ENCODE data around the gene MMRN2. TPM values are rescaled to one million over a fixed set of nuclear protein-coding genes. Genes with fewer than 3 reads are reported as not detected.

Gene MMRN2
- total RNA-seq, 1 donor from 2014 or later, result 31.3 TPM

DNA sequence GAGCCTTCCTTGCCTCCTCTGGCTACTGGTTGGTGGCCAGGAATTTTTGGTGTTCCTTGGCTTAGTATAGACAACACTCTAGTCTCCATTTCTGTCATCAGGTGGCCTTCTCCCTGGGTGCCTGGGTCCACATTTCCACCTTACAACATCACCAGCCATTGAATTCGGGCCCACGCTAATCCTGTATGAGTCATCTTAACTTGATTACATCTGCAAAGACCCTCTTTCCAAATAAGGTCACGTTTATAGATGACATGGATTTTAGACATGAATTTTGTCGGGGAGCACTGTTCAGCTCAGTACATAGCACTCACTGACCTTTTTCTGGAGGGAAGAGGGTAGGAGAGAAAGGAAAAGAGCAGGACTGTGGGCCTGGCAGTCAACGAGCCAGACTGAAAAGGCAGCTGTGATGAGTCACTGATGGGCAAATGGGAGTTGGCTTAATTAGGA, 39.4 kb downstream of the MMRN2 start:
- intact Hi-C loops (cut with micrococcal nuclease), result no loop called here
- ATAC-seq (peak; percentile 58), DNase-seq (no peak)

DNA sequence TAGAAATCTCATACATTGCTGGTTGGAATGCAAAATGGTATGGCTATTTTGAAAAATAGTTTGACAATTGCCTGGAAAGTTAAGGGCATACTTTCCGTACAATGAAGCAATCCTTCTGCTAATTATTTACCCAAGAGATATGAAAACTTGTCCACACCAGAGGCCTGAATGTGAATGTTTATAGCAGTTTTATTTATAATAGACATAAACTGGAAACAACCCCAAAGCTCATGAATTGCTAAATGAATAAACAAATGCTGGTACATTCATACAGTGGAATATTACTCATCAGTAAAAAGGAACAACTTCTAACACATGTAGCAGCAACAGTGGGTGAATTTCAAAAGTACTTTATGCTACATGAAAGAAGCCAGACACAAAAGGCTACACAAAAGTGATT, 42.7 kb downstream of the MMRN2 start:
- ATAC-seq (no peak), DNase-seq (no peak)
- intact Hi-C loops (cut with micrococcal nuclease), result no loop called here

GRCh38 chr10:86905429-86905828, 52.0 kb downstream of the MMRN2 start:
- ATAC-seq, result no peak
- intact Hi-C loops (cut with micrococcal nuclease), result no loop called here
- no peak for DNase-seq

DNA sequence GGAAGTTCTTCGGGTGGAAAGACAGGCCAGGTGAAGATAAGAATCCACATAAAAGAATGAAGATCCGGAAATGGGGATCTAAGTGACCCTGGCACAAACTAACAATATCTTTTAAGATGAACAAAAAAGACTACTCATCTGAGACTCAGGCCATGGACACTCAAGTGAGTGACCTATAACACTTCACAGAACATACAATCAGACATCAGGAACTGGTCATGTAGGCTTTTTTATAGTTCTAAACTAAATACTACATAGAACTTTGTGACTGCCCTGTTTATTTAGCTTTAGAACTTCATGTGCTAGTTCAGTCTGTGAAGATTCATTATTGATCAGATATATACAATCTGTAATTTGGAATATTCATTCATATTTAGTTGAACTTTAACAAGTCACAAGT, 52.8 kb downstream of the MMRN2 start:
- DNase-seq, result no peak
- intact Hi-C loops (cut with micrococcal nuclease), result no loop called here

DNA sequence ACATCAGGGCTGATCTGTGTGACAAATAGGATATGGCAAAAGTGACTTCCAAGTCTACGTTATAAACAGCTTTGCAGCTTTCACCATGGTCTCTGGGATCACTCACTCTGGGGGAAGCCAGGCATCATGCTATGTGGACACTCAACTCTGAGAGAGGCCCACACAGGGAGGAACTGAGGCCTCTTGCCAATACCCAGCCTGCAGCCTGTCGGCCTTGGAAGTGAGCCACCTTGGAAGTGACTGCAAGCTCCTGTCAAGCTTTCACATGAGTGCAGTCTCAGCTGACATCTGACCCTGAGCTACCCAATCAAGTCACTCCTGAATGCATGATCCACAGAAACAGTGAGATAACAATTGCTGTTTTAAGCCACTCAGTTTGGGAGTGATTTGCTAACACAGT, 56.5 kb downstream of the MMRN2 start:
- DNase-seq (peak; percentile 87), ATAC-seq (peak; percentile 94)
- intact Hi-C loops (cut with micrococcal nuclease), result no loop called here

More for the DNA sequence above, 52.8 kb downstream of the MMRN2 start:
- no peak for ATAC-seq

- peak; percentile 62 for ATAC-seq
- DNase-seq, result no peak
- intact Hi-C loops (cut with micrococcal nuclease), result loop anchor here (10.0 kb wide), 1 partner anchor 185 kb away; no protein-coding TSS in a partner anchor
These were observed 57.6 kb downstream of the MMRN2 start for GRCh38 chr10:86899670-86900276.

DNA sequence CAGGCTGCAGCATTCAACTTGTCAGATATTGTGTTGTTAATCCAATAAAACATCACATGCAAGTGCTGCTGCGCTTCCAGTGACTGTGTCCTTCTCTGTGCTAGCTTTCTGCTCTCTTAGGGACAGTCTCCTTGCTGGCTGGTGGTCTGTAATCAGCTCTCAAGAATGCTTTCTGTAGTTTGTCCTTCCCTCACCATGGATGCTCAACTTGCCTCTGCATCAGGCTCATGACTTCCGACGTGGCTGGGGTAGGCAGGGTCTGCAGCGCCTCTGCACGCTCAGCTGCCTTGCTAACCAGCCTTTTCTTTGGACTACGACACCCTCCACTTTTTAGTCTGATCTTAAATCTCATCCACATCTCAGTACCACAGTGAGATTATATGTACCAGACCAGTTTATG, 58.3 kb downstream of the MMRN2 start:
- intact Hi-C loops (cut with micrococcal nuclease), result loop anchor here (10.0 kb wide), 1 partner anchor 184 kb away; no protein-coding TSS in a partner anchor
- ATAC-seq, result no peak
- DNase-seq, result no peak

GRCh38 chr10:86898511-86898910, 58.9 kb downstream of the MMRN2 start:
- DNase-seq (no peak), ATAC-seq (no peak)
- intact Hi-C loops (cut with micrococcal nuclease), result loop anchor here (10.0 kb wide), 1 partner anchor 184 kb away; no protein-coding TSS in a partner anchor

- intact Hi-C loops (cut with micrococcal nuclease), result loop anchor here (10.0 kb wide), 1 partner anchor 175 kb away; no protein-coding TSS in a partner anchor
- ATAC-seq (peak; percentile 66), DNase-seq (no peak)
These were observed 67.4 kb downstream of the MMRN2 start for GRCh38 chr10:86889997-86890396.

GRCh38 chr10:86888585-86889381, 68.6 kb downstream of the MMRN2 start:
- DNase-seq, result no peak
- peak; percentile 85 for ATAC-seq
- intact Hi-C loops (cut with micrococcal nuclease), result no loop called here

Other genes with a start within 250 kb of the MMRN2 start
- 48.4 TPM for gene BMPR1A, start 201.0 kb downstream of the MMRN2 start, total RNA-seq
- 21.2 TPM for gene SNCG, start 984 bp upstream of the MMRN2 start, total RNA-seq
- gene ADIRF, start 10.9 kb upstream of the MMRN2 start, total RNA-seq, result 41.8 TPM
- gene FAM25A, start 62.7 kb upstream of the MMRN2 start, total RNA-seq, result not detected
- 106 TPM for gene GLUD1, start 137.2 kb upstream of the MMRN2 start, total RNA-seq
- 12.1 TPM for gene SHLD2, start 137.6 kb upstream of the MMRN2 start, total RNA-seq

Measured in left ventricle myocardium superior (tissue), 1 donor.